Mesendoderm (in vitro differentiated cells): ENCODE measurements around the gene C19orf67.
A peak's percentile ranks its signal among the peaks of the same experiment; 100 is the strongest.

Source experiments
- DNase-seq: peaks from one replicate; pipeline ENCODE4 v3.0.0; 2013
- H2AK5ac ChIP-seq: 2 replicates; pipeline ENCODE4 v1.6.1; 2013; ENCODE audit warnings: low read length, inconsistent platforms
- H2BK120ac ChIP-seq: 2 replicates; pipeline ENCODE4 v1.6.1; 2013; ENCODE audit warnings: low read depth, mild to moderate bottlenecking, low read length, moderate library complexity, mixed read lengths
- H2BK15ac ChIP-seq: replicated peaks from 2 replicates; pipeline ENCODE4 v1.6.1; 2013; ENCODE audit warnings: low read depth, mild to moderate bottlenecking, moderate library complexity
- H2BK5ac ChIP-seq: 2 replicates; pipeline ENCODE4 v1.6.1; 2013; ENCODE audit warnings: low read length, inconsistent platforms
- H3K18ac ChIP-seq: 2 replicates; pipeline ENCODE4 v1.6.1; 2013; ENCODE audit warnings: mild to moderate bottlenecking, low read length, mixed read lengths
- H3K23ac ChIP-seq: one replicate; pipeline ENCODE4 v1.6.1; 2013; ENCODE audit warnings: low read length
- H3K27ac ChIP-seq: 2 replicates; pipeline ENCODE4 v1.5.1; 2013; ENCODE audit warnings: low read depth, mild to moderate bottlenecking, inconsistent platforms, low read length, moderate library complexity
- H3K27me3 ChIP-seq: 2 replicates; pipeline ENCODE4 v1.6.1; 2013; ENCODE audit warnings: low read length, control low read depth, mild to moderate bottlenecking, inconsistent platforms; ENCODE audit not compliant: insufficient read depth, poor library complexity
- H3K36me3 ChIP-seq: 2 replicates; pipeline ENCODE4 v1.6.1; 2013; ENCODE audit warnings: low read length, inconsistent platforms; ENCODE audit not compliant: control insufficient read depth, insufficient read depth
- H3K4ac ChIP-seq: one replicate; pipeline ENCODE4 v1.6.1; 2013; ENCODE audit warnings: low read depth, mild to moderate bottlenecking, low read length, moderate library complexity
- H3K4me1 ChIP-seq: 2 replicates; pipeline ENCODE4 v1.6.1; 2013; ENCODE audit warnings: low read depth, low read length, inconsistent platforms; ENCODE audit not compliant: control insufficient read depth
- H3K4me2 ChIP-seq: 2 replicates; pipeline ENCODE4 v1.6.1; 2013; ENCODE audit warnings: low read length
- H3K4me3 ChIP-seq: 2 replicates; pipeline ENCODE4 v1.5.1; 2013; ENCODE audit warnings: mild to moderate bottlenecking, low read length
- H3K56ac ChIP-seq: one replicate; pipeline ENCODE4 v1.6.1; 2013; ENCODE audit warnings: low read length
- H3K79me1 ChIP-seq: 2 replicates; pipeline ENCODE4 v1.6.1; 2013; ENCODE audit warnings: low read length, inconsistent platforms
- H3K79me2 ChIP-seq: 2 replicates; pipeline ENCODE4 v1.6.1; 2013; ENCODE audit warnings: mild to moderate bottlenecking, low read length; ENCODE audit not compliant: control insufficient read depth, insufficient read depth
- H3K9ac ChIP-seq: 2 replicates; pipeline ENCODE4 v1.6.1; 2013; ENCODE audit warnings: low read length, inconsistent platforms
- H4K5ac ChIP-seq: one replicate; pipeline ENCODE4 v1.6.1; 2013; ENCODE audit warnings: low read length
- H4K8ac ChIP-seq: one replicate; pipeline ENCODE4 v1.6.1; 2013; ENCODE audit warnings: low read depth, mild to moderate bottlenecking, control low read depth, low read length, moderate library complexity
- WGBS: extraction: QIAGEN DNeasy Blood & Tissue Kit; methylation state at CpG from one replicate; pipeline ENCODE4 v1.1.7; 2013; ENCODE audit warnings: low lambda C conversion rate, missing lambda C conversion rate; ENCODE audit not compliant: insufficient coverage; ENCODE audit errors: extremely low coverage; 5-methylcytosine and 5-hydroxymethylcytosine counted together

C19orf67 gene

GRCh38 chr19:14097532-14098151 lies 12.1 kb upstream of the C19orf67 start:
- no peak overlapping the region for H2BK5ac ChIP-seq
- H3K79me1 ChIP-seq = no peaks in the 10 kb centered on the region
- H2BK15ac ChIP-seq = no peak overlapping the region
- no peaks in the 10 kb centered on the region for H3K27me3 ChIP-seq
- H3K27ac ChIP-seq = no peak overlapping the region
- no peak overlapping the region for H2BK120ac ChIP-seq
- H3K9ac ChIP-seq = no peak overlapping the region
- H3K23ac ChIP-seq = no peak overlapping the region
- no peak overlapping the region for H2AK5ac ChIP-seq
- no peaks in the 10 kb centered on the region for H3K79me2 ChIP-seq
- no peak overlapping the region for H3K56ac ChIP-seq
- H3K4me3 ChIP-seq = no peak overlapping the region
- no peak overlapping the region for H3K18ac ChIP-seq
- WGBS = no CpG with 5 or more reads among the region's 21 CpGs
- H3K4me1 ChIP-seq = no peaks in the 10 kb centered on the region
- H3K36me3 ChIP-seq = no peaks in the 10 kb centered on the region
- no peak overlapping the region for H3K4ac ChIP-seq
- no peak overlapping the region for H4K5ac ChIP-seq
- H4K8ac ChIP-seq = no peak overlapping the region
- peak; percentile 41 for DNase-seq
- H3K4me2 ChIP-seq = no peak overlapping the region

- WGBS = no CpG with 5 or more reads among the region's 11 CpGs
- no peak overlapping the region for H2BK5ac ChIP-seq
Observed at GRCh38 chr19:14096272-14096992, 10.8 kb upstream of the C19orf67 start.

GRCh38 chr19:14094854-14095253 lies 9.3 kb upstream of the C19orf67 start:
- Histone ChIP-seq H3K4me2 (no peak overlapping the region), H2AK5ac (no peak overlapping the region), H3K79me1 (no peaks in the 10 kb centered on the region), H3K9ac (no peak overlapping the region), H2BK5ac (no peak overlapping the region), H3K4ac (no peak overlapping the region), H3K4me3 (no peak overlapping the region), H4K8ac (no peak overlapping the region), H4K5ac (no peak overlapping the region), H3K36me3 (no peaks in the 10 kb centered on the region), H2BK120ac (no peak overlapping the region), H3K79me2 (no peaks in the 10 kb centered on the region), H3K56ac (no peak overlapping the region), H2BK15ac (no peak overlapping the region), H3K27ac (no peak overlapping the region), H3K23ac (no peak overlapping the region), H3K18ac (no peak overlapping the region), H3K27me3 (no peaks in the 10 kb centered on the region), H3K4me1 (peaks cover 2% of the 10 kb centered on the region)
- no peak for DNase-seq
- no CpG with 5 or more reads among the region's 7 CpGs for WGBS

More at GRCh38 chr19:14096272-14096992, 10.8 kb upstream of the C19orf67 start:
- Histone ChIP-seq H4K5ac (no peak overlapping the region), H3K4ac (no peak overlapping the region), H3K18ac (no peak overlapping the region), H3K79me1 (no peaks in the 10 kb centered on the region), H3K4me3 (no peak overlapping the region), H3K9ac (no peak overlapping the region), H3K23ac (no peak overlapping the region), H3K4me2 (no peak overlapping the region), H3K36me3 (no peaks in the 10 kb centered on the region), H3K56ac (no peak overlapping the region), H3K27me3 (no peaks in the 10 kb centered on the region), H2BK120ac (no peak overlapping the region), H4K8ac (no peak overlapping the region), H3K27ac (no peak overlapping the region), H2AK5ac (no peak overlapping the region), H3K4me1 (peaks cover 2% of the 10 kb centered on the region), H3K79me2 (no peaks in the 10 kb centered on the region), H2BK15ac (no peak overlapping the region)
- DNase-seq = peak; percentile 37

GRCh38 chr19:14093117-14093823 lies 7.7 kb upstream of the C19orf67 start:
- no peak overlapping the region for H3K4ac ChIP-seq
- H3K27ac ChIP-seq = no peak overlapping the region
- no peak overlapping the region for H2BK120ac ChIP-seq
- no peak overlapping the region for H3K9ac ChIP-seq
- H3K56ac ChIP-seq = no peak overlapping the region
- no peak overlapping the region for H2BK5ac ChIP-seq
- H2BK15ac ChIP-seq = no peak overlapping the region
- no peak overlapping the region for H4K8ac ChIP-seq
- no peak overlapping the region for H3K18ac ChIP-seq
- H3K27me3 ChIP-seq = no peaks in the 10 kb centered on the region
- peaks cover 8% of the 10 kb centered on the region for H3K79me1 ChIP-seq
- peaks cover 4% of the 10 kb centered on the region for H3K36me3 ChIP-seq
- no peak overlapping the region for H3K4me2 ChIP-seq
- no peak overlapping the region for H4K5ac ChIP-seq
- peaks cover 2% of the 10 kb centered on the region for H3K4me1 ChIP-seq
- no peak overlapping the region for H3K4me3 ChIP-seq
- peaks cover 6% of the 10 kb centered on the region for H3K79me2 ChIP-seq
- H3K23ac ChIP-seq = no peak overlapping the region
- H2AK5ac ChIP-seq = no peak overlapping the region
- WGBS = no CpG with 5 or more reads among the region's 9 CpGs
- DNase-seq = no peak

GRCh38 chr19:14091813-14092462 lies 6.4 kb upstream of the C19orf67 start:
- Histone ChIP-seq H3K4me1 (peaks cover 2% of the 10 kb centered on the region), H3K27me3 (no peaks in the 10 kb centered on the region), H3K4me3 (no peak overlapping the region), H3K23ac (no peak overlapping the region), H3K4ac (no peak overlapping the region), H3K18ac (peak overlapping the region; percentile 93), H3K9ac (peak overlapping the region; percentile 88), H2BK15ac (no peak overlapping the region), H2BK120ac (no peak overlapping the region), H3K27ac (no peak overlapping the region), H3K56ac (peak overlapping the region; percentile 90), H2AK5ac (no peak overlapping the region), H2BK5ac (no peak overlapping the region), H3K4me2 (peak overlapping the region; percentile 99), H3K36me3 (peaks cover 5% of the 10 kb centered on the region), H4K5ac (no peak overlapping the region), H3K79me1 (peaks cover 8% of the 10 kb centered on the region), H3K79me2 (peaks cover 6% of the 10 kb centered on the region), H4K8ac (peak overlapping the region; percentile 87)
- WGBS = no CpG with 5 or more reads among the region's 15 CpGs
- DNase-seq = no peak
